HS-5 (cell line): ENCODE results near the gene SYNPR.

Experiments
- DNase-seq: peaks from one replicate; pipeline ENCODE4 v3.0.0-alpha.2; 2012; ENCODE audit warnings: low read depth

SYNPR gene

GRCh38 chr3:63384382-63384781 lies 106.3 kb downstream of the SYNPR start:
- DNase-seq, result no peak

- DNase-seq, result no peak
Measured at GRCh38 chr3:63385629-63386028, 107.5 kb downstream of the SYNPR start.

- no peak for DNase-seq
Measured at GRCh38 chr3:63386568-63386967, 108.5 kb downstream of the SYNPR start.

- peak; percentile 24 for DNase-seq
Measured at GRCh38 chr3:63387568-63387967, 109.5 kb downstream of the SYNPR start.

GRCh38 chr3:63390710-63391230 lies 112.7 kb downstream of the SYNPR start:
- DNase-seq, result no peak

- no peak for DNase-seq
Measured at GRCh38 chr3:63395960-63396359, 117.9 kb downstream of the SYNPR start.

- no peak for DNase-seq
Measured at GRCh38 chr3:63400246-63400860, 122.2 kb downstream of the SYNPR start.

GRCh38 chr3:63405882-63406281 lies 127.8 kb downstream of the SYNPR start:
- no peak for DNase-seq

- DNase-seq, result no peak
Measured at GRCh38 chr3:63413523-63413922, 135.4 kb downstream of the SYNPR start.

GRCh38 chr3:63414607-63415006 lies 136.5 kb downstream of the SYNPR start:
- DNase-seq, result no peak

- no peak for DNase-seq
Measured at GRCh38 chr3:63429905-63430304, 151.8 kb downstream of the SYNPR start.

GRCh38 chr3:63430875-63431274 lies 152.8 kb downstream of the SYNPR start:
- no peak for DNase-seq

GRCh38 chr3:63437858-63438257 lies 159.8 kb downstream of the SYNPR start:
- DNase-seq, result no peak

GRCh38 chr3:63438826-63439371 lies 160.8 kb downstream of the SYNPR start:
- DNase-seq, result no peak

GRCh38 chr3:63441262-63441661 lies 163.2 kb downstream of the SYNPR start:
- DNase-seq, result no peak

GRCh38 chr3:63442918-63443317 lies 164.8 kb downstream of the SYNPR start:
- DNase-seq, result no peak

GRCh38 chr3:63450023-63450422 lies 171.9 kb downstream of the SYNPR start:
- DNase-seq, result no peak

GRCh38 chr3:63450634-63451363 lies 172.7 kb downstream of the SYNPR start:
- DNase-seq, result no peak

- DNase-seq, result no peak
Measured at GRCh38 chr3:63456901-63457300, 178.8 kb downstream of the SYNPR start.

- no peak for DNase-seq
Measured at GRCh38 chr3:63458405-63458804, 180.3 kb downstream of the SYNPR start.

- no peak for DNase-seq
Measured at GRCh38 chr3:63462732-63463131, 184.6 kb downstream of the SYNPR start.

GRCh38 chr3:63467392-63467791 lies 189.3 kb downstream of the SYNPR start:
- no peak for DNase-seq

GRCh38 chr3:63470745-63471144 lies 192.6 kb downstream of the SYNPR start:
- DNase-seq, result no peak
